GM12878 (cell line): Measurements from ENCODE around the gene ACOT6.

Experiments
- ZNF24 ChIP-seq: fragments of 450-650 bp; IDR thresholded peaks from 2 replicates; pipeline ENCODE4 v1.6.1; 2017; ENCODE audit warnings: antibody characterized with exemption, mild to moderate bottlenecking
- TF ChIP-seq, protein P1 (sequence below), 3 experiments: IDR thresholded peaks in 2 of 3; conservative IDR thresholded peaks in 1 of 3; 2 replicates each; pipeline ENCODE4 v1.5.1; 2011; ENCODE audit warnings: low read depth in 3 of 3, low read length in 3 of 3, mild to moderate bottlenecking in 3 of 3, control low read depth in 2 of 3, moderate library complexity in 2 of 3, inconsistent platforms in 1 of 3, mixed read lengths in 1 of 3; ENCODE audit not compliant: control insufficient read depth in 2 of 3, insufficient read depth in 1 of 3; ENCODE audit errors: extremely low read depth in 1 of 3

DNA sequence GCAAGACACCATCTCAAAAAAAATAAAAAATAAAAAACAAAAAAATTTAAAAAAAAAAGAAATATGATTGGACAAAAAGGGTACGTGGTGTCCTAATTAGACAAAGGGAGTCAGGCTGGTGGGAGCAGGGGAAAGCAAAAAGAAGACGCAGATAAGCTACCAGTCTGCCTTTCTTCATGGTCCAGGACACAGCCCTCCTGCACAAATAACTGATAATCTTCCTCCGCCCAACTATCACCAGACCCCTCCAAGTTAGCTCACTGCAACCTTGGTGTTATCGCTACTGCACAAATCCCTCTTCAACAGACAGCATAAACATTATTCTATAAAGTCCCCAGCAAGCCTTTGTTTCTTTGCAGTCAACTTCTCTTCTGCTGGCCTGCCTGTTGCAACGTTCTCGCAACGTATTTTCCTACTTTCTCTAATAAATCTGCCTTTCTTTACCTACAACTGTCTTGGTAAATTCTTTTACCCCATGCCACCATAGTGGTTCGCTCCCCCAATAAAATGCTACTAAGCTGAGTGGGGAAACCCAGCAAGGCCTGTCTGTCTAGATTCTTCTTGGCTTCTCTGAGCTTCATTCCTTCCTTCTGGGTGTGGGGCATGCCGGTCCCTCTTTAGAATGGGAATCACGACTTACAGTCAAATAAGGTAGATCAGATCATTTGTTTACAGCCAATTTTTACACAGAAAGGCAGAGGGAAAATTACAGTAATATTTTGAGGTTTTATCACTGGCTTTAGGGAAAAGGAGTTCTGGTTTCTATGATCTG lies 17.9 kb downstream of the ACOT6 start:
- no peak for TF ChIP-seq ZNF24
- TF ChIP-seq, protein P1, sequence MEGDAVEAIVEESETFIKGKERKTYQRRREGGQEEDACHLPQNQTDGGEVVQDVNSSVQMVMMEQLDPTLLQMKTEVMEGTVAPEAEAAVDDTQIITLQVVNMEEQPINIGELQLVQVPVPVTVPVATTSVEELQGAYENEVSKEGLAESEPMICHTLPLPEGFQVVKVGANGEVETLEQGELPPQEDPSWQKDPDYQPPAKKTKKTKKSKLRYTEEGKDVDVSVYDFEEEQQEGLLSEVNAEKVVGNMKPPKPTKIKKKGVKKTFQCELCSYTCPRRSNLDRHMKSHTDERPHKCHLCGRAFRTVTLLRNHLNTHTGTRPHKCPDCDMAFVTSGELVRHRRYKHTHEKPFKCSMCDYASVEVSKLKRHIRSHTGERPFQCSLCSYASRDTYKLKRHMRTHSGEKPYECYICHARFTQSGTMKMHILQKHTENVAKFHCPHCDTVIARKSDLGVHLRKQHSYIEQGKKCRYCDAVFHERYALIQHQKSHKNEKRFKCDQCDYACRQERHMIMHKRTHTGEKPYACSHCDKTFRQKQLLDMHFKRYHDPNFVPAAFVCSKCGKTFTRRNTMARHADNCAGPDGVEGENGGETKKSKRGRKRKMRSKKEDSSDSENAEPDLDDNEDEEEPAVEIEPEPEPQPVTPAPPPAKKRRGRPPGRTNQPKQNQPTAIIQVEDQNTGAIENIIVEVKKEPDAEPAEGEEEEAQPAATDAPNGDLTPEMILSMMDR (IDR thresholded peaks at IDR 0.05 in 2 of 3, conservative IDR thresholded peaks at IDR 0.05 in 1 of 3; ENCODE audit: control insufficient read depth in 2 of 3, extremely low read depth in 1 of 3, insufficient read depth in 1 of 3, low read depth in 3 of 3, low read length in 3 of 3) = no peak
